Measurements from ENCODE around the gene BTBD9.

- TF ChIP-seq POLR2A (IDR thresholded peaks at IDR 0.05), result no peak
- TF ChIP-seq CTCF (IDR thresholded peaks at IDR 0.05), result no peak
Observed at GRCh38 chr6:38499529-38500096, 140.1 kb downstream of the BTBD9 start.

Measured in vagina (tissue), 2 donors.